Body of pancreas (tissue), 4 donors: ENCODE data around the gene IL17RA.

Source experiments
- CTCF ChIP-seq, 7 experiments: fragments of 450-650 bp in 4 of 7; fragments of 200-600 bp in 3 of 7; sonication (generic) in 3 of 7; IDR thresholded peaks; one replicate each; pipeline ENCODE4 v1.5.1; 2016 to 2019; ENCODE audit warnings: antibody characterized with exemption in 7 of 7
- POLR2A ChIP-seq, 3 donors: fragments of 450-650 bp; IDR thresholded peaks; one replicate each; pipeline ENCODE4 v1.6.1; 2016; ENCODE audit warnings: antibody characterized with exemption in 3 of 3, mild to moderate bottlenecking in 2 of 3

- TF ChIP-seq POLR2A (IDR thresholded peaks at IDR 0.05) (no peak), CTCF (IDR thresholded peaks at IDR 0.05) (no peak)
Observed at GRCh38 chr22:17130199-17130598, 45.4 kb downstream of the IL17RA start.
